ENCODE data around the gene HASPIN.

- TF ChIP-seq CTCF (IDR thresholded peaks at IDR 0.05; ENCODE audit: low read length) (no peak), EZH2 (IDR thresholded peaks at IDR 0.05; ENCODE audit: borderline replicate concordance, low read length) (no peak)
Observed at GRCh38 chr17:3712811-3713463, 10.8 kb upstream of the HASPIN start.

Measured in OCI-LY1 (cell line).